Epithelial cell of proximal tubule (primary cell): ENCODE results near the gene MRGPRX1. TPM values are rescaled to one million over a fixed set of nuclear protein-coding genes. Genes with fewer than 3 reads are reported as not detected.

Experiments
- DNase-seq: peaks from one replicate; pipeline ENCODE4 v3.0.0-alpha.2; 2011; ENCODE audit warnings: low read depth
- H3K4me3 ChIP-seq: 2 replicates; pipeline ENCODE4 v1.5.1; 2011; ENCODE audit warnings: low read depth, mild to moderate bottlenecking, low read length
- CTCF ChIP-seq: conservative IDR thresholded peaks from 2 replicates; pipeline ENCODE4 v1.5.1; 2012; ENCODE audit warnings: low read depth, mild to moderate bottlenecking, low read length
- total RNA-seq: library from RNA; depleted of rRNA; stranded (reverse); fragments of >200 nt; gene quantifications from 2 replicates; pipeline ENCODE4 v1.2.3, GENCODE V29; 2015

The MRGPRX1 gene
- total RNA-seq: not detected in 2 replicates

- no peak for DNase-seq
- TF ChIP-seq CTCF: no peak
- no peak within 1 kb of the TSS for H3K4me3 ChIP-seq
These were observed at the start of gene MRGPRX1 for GRCh38 chr11:18939314-18939713. Gene MRGPRX1, minus strand, starts transcription at chr11:18939414. Its CDS starts 4,630 bp downstream, at chr11:18934784.

GRCh38 chr11:18987454-18988231, 48.4 kb upstream of the MRGPRX1 start:
- no peak overlapping the region for H3K4me3 ChIP-seq
- no peak for TF ChIP-seq CTCF
- peak; percentile 45 for DNase-seq

GRCh38 chr11:18986744-18987143, 47.5 kb upstream of the MRGPRX1 start:
- DNase-seq: no peak
- TF ChIP-seq CTCF: no peak
- H3K4me3 ChIP-seq: no peak overlapping the region

- DNase-seq: no peak
- no peak for TF ChIP-seq CTCF
- no peak overlapping the region for H3K4me3 ChIP-seq
These were observed 42.7 kb upstream of the MRGPRX1 start for GRCh38 chr11:18981897-18982296.

- no peak overlapping the region for H3K4me3 ChIP-seq
- no peak for DNase-seq
- no peak for TF ChIP-seq CTCF
These were observed 35.0 kb upstream of the MRGPRX1 start for GRCh38 chr11:18974192-18974591.

- no peak for DNase-seq
- H3K4me3 ChIP-seq: no peak overlapping the region
- no peak for TF ChIP-seq CTCF
These were observed 33.1 kb upstream of the MRGPRX1 start for GRCh38 chr11:18972336-18972735.

GRCh38 chr11:18969720-18970119, 30.5 kb upstream of the MRGPRX1 start:
- H3K4me3 ChIP-seq: no peak overlapping the region
- TF ChIP-seq CTCF: no peak
- no peak for DNase-seq
